ENCODE data around the gene ACVR1B. TPM values are rescaled to one million over a fixed set of nuclear protein-coding genes. Genes with fewer than 3 reads are reported as not detected.
A peak's percentile ranks its signal among the peaks of the same experiment; 100 is the strongest.

ACVR1B gene
- polyA plus RNA-seq (2013, experiment 1 of 2): 9.9 TPM
- polyA plus RNA-seq (2013, experiment 2 of 2): 9.5 TPM

GRCh38 chr12:51951199-51951842 lies at the start of gene ACVR1B:
Gene ACVR1B (plus strand): TSS chr12:51951699. CDS start chr12:51951744, 45 bp downstream.
- Histone ChIP-seq H3K27ac (ENCODE audit: low read depth, low read length) (no peak within 1 kb of the TSS), H2BK5ac (ENCODE audit: low read length) (peak within 1 kb of the TSS; percentile 13), H4K5ac (ENCODE audit: low read length) (no peak within 1 kb of the TSS), H3K23ac (ENCODE audit: low read length) (peak within 1 kb of the TSS; percentile 59), H3K4me2 (ENCODE audit: low read length) (peak within 1 kb of the TSS; percentile 92), H3K4ac (ENCODE audit: low read depth, low read length) (peak within 1 kb of the TSS; percentile 89), H3K79me1 (ENCODE audit: low read length) (peaks cover 10% of the 10 kb centered on the region), H3K79me2 (ENCODE audit: control insufficient read depth, insufficient read depth, low read length) (peaks cover 22% of the 10 kb centered on the region), H4K8ac (ENCODE audit: low read depth, low read length) (peak within 1 kb of the TSS; percentile 99), H3K4me3 (ENCODE audit: low read length) (peak within 1 kb of the TSS; percentile 75), H2BK15ac (replicated peaks; ENCODE audit: low read depth) (peak within 1 kb of the TSS; percentile 15), H3K9ac (ENCODE audit: low read length) (peak within 1 kb of the TSS; percentile 89), H2BK120ac (ENCODE audit: low read depth, low read length) (peak within 1 kb of the TSS; percentile 92), H3K4me1 (ENCODE audit: control insufficient read depth, low read depth, low read length) (peaks cover 6% of the 10 kb centered on the region), H3K36me3 (ENCODE audit: control insufficient read depth, insufficient read depth, low read length) (no peaks in the 10 kb centered on the region), H2AK5ac (ENCODE audit: low read length) (no peak within 1 kb of the TSS), H3K56ac (ENCODE audit: low read length) (peak within 1 kb of the TSS; percentile 89), H3K27me3 (ENCODE audit: insufficient read depth, low read length, poor library complexity) (peaks cover 9% of the 10 kb centered on the region), H3K18ac (ENCODE audit: low read length) (peak within 1 kb of the TSS; percentile 98)
- WGBS (ENCODE audit: extremely low coverage, insufficient coverage, low lambda C conversion rate): no CpG with 5 or more reads among the region's 86 CpGs
- DNase-seq: peak; percentile 91

DNA sequence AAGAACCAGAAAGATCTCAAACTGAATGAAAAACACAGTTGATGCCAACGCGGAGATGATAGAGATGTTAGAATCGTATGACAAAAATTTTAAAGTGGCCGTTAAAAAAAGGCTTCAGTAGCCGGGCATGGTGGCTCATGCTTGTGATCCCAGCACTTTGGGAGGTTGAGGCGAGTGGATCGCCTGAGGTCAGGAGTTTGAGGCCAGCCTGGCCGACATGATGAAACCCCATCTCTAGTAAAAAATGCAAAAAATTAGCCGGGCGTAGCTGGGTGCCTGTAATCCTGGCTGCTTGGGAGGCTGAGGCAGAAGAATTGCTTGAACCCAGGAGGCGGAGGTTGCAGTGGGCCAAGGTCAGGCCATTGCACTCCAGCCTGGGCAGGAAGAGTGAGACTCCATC lies 49.6 kb upstream of the ACVR1B start:
- Histone ChIP-seq H3K4me2 (ENCODE audit: low read length) (no peak overlapping the region), H3K36me3 (ENCODE audit: control insufficient read depth, insufficient read depth, low read length) (no peaks in the 10 kb centered on the region), H3K79me1 (ENCODE audit: low read length) (no peaks in the 10 kb centered on the region), H2AK5ac (ENCODE audit: low read length) (no peak overlapping the region), H4K8ac (ENCODE audit: low read depth, low read length) (no peak overlapping the region), H3K79me2 (ENCODE audit: control insufficient read depth, insufficient read depth, low read length) (no peaks in the 10 kb centered on the region), H3K4ac (ENCODE audit: low read depth, low read length) (no peak overlapping the region), H3K27ac (ENCODE audit: low read depth, low read length) (no peak overlapping the region), H3K23ac (ENCODE audit: low read length) (no peak overlapping the region), H3K18ac (ENCODE audit: low read length) (no peak overlapping the region), H2BK5ac (ENCODE audit: low read length) (no peak overlapping the region), H3K4me1 (ENCODE audit: control insufficient read depth, low read depth, low read length) (peaks cover 13% of the 10 kb centered on the region), H3K56ac (ENCODE audit: low read length) (no peak overlapping the region), H3K9ac (ENCODE audit: low read length) (no peak overlapping the region), H3K27me3 (ENCODE audit: insufficient read depth, low read length, poor library complexity) (no peaks in the 10 kb centered on the region), H2BK15ac (replicated peaks; ENCODE audit: low read depth) (no peak overlapping the region), H4K5ac (ENCODE audit: low read length) (no peak overlapping the region), H3K4me3 (ENCODE audit: low read length) (no peak overlapping the region), H2BK120ac (ENCODE audit: low read depth, low read length) (no peak overlapping the region)
- WGBS (ENCODE audit: extremely low coverage, insufficient coverage, low lambda C conversion rate): no CpG with 5 or more reads among the region's 11 CpGs
- no peak for DNase-seq

DNA sequence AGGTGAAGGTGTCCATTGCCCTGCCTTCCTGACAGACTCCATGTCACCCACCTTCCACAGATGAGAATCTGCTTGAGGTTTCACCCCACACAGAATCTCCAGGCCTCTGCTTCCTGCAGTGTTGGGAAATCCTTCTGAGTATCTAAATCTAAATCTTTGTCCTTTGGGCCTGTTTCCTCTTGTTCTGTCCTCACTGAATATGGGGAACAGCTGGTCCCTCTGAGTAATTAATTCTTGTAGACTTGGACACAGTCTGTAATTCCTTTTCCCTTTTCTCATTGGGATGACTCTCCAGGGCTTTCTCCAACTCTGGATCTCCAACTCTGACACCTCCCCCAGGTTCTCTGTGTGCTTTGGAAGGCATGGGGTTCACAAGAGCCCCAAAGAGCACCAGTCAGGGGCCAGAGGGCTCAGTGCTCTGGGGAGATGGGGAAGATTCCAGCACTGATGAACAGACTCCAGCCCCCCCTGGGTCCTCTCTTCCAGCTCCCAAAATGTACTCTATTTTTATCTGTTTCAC lies 46.5 kb upstream of the ACVR1B start:
- no peak overlapping the region for H2BK15ac ChIP-seq (replicated peaks; ENCODE audit: low read depth)
- no peak overlapping the region for H4K8ac ChIP-seq (ENCODE audit: low read depth, low read length)
- H3K9ac ChIP-seq (ENCODE audit: low read length): no peak overlapping the region
- no peak overlapping the region for H3K23ac ChIP-seq (ENCODE audit: low read length)
- no peak overlapping the region for H2AK5ac ChIP-seq (ENCODE audit: low read length)
- no peaks in the 10 kb centered on the region for H3K36me3 ChIP-seq (ENCODE audit: control insufficient read depth, insufficient read depth, low read length)
- H2BK120ac ChIP-seq (ENCODE audit: low read depth, low read length): peak overlapping the region; percentile 16
- no peak overlapping the region for H3K4me3 ChIP-seq (ENCODE audit: low read length)
- H3K4me1 ChIP-seq (ENCODE audit: control insufficient read depth, low read depth, low read length): peaks cover 13% of the 10 kb centered on the region
- H3K79me1 ChIP-seq (ENCODE audit: low read length): no peaks in the 10 kb centered on the region
- DNase-seq: no peak
- H3K56ac ChIP-seq (ENCODE audit: low read length): peak overlapping the region; percentile 62
- no peak overlapping the region for H3K18ac ChIP-seq (ENCODE audit: low read length)
- H2BK5ac ChIP-seq (ENCODE audit: low read length): no peak overlapping the region
- H3K79me2 ChIP-seq (ENCODE audit: control insufficient read depth, insufficient read depth, low read length): no peaks in the 10 kb centered on the region
- no peak overlapping the region for H3K27ac ChIP-seq (ENCODE audit: low read depth, low read length)
- H3K4me2 ChIP-seq (ENCODE audit: low read length): no peak overlapping the region
- H3K27me3 ChIP-seq (ENCODE audit: insufficient read depth, low read length, poor library complexity): no peaks in the 10 kb centered on the region
- no peak overlapping the region for H3K4ac ChIP-seq (ENCODE audit: low read depth, low read length)
- H4K5ac ChIP-seq (ENCODE audit: low read length): no peak overlapping the region

DNA sequence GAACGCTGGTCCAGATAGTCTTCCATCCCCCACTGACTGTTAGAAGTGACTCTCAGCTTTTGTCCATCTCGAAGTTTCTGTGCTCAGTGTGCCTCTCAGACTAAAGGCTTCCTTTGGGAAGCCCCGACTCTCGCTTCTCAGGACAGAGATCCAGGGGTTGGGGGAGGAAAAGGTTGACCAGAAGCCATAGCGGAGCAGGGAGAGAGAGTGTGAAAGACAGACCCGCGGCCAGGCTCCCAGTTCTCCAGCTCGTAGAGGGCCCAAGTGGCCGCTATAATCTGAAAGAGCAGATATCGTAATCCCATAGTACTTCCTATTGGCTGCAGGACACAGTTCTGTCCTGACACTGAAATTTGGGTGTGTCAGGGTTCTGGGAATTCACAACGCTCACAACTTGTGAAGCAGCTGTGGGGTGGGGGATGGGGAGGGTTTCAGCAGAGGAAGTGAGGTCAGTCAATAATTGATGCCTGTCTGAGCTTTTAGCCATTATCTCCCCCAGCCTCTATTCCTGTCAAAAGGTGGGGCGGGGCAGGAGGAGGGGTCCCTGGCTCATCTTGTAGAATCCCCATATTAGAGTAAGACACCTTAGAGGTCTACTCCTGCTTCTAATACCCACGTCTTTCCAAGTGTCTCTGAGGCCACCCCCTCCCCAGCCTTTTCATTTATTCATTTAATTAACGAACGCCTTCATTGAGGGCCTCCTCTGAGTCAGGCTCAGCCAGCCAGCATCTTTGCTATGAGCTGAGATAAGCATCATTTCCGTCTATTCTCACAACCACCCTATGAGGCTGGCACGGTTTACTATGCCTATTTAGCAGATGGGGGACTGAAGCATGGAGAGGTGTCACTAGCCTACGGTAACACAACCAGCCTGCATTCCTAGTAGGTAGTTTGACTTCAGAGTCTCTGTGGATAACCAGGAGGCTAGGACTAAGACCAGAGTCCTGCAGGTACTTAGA lies 45.7 kb upstream of the ACVR1B start:
- Histone ChIP-seq H2AK5ac (ENCODE audit: low read length) (peak overlapping the region; percentile 3), H2BK15ac (replicated peaks; ENCODE audit: low read depth) (no peak overlapping the region), H3K4me2 (ENCODE audit: low read length) (no peak overlapping the region), H2BK5ac (ENCODE audit: low read length) (no peak overlapping the region), H3K23ac (ENCODE audit: low read length) (no peak overlapping the region), H4K8ac (ENCODE audit: low read depth, low read length) (no peak overlapping the region), H3K79me2 (ENCODE audit: control insufficient read depth, insufficient read depth, low read length) (no peaks in the 10 kb centered on the region), H3K27me3 (ENCODE audit: insufficient read depth, low read length, poor library complexity) (no peaks in the 10 kb centered on the region), H3K18ac (ENCODE audit: low read length) (no peak overlapping the region), H3K4me1 (ENCODE audit: control insufficient read depth, low read depth, low read length) (peaks cover 13% of the 10 kb centered on the region), H2BK120ac (ENCODE audit: low read depth, low read length) (no peak overlapping the region), H3K56ac (ENCODE audit: low read length) (peak overlapping the region; percentile 62), H3K4ac (ENCODE audit: low read depth, low read length) (no peak overlapping the region), H3K4me3 (ENCODE audit: low read length) (no peak overlapping the region), H3K36me3 (ENCODE audit: control insufficient read depth, insufficient read depth, low read length) (no peaks in the 10 kb centered on the region), H3K79me1 (ENCODE audit: low read length) (no peaks in the 10 kb centered on the region), H3K9ac (ENCODE audit: low read length) (no peak overlapping the region), H4K5ac (ENCODE audit: low read length) (no peak overlapping the region), H3K27ac (ENCODE audit: low read depth, low read length) (no peak overlapping the region)
- DNase-seq: peak; percentile 90
- WGBS (ENCODE audit: extremely low coverage, insufficient coverage, low lambda C conversion rate): no CpG with 5 or more reads among the region's 18 CpGs

DNA sequence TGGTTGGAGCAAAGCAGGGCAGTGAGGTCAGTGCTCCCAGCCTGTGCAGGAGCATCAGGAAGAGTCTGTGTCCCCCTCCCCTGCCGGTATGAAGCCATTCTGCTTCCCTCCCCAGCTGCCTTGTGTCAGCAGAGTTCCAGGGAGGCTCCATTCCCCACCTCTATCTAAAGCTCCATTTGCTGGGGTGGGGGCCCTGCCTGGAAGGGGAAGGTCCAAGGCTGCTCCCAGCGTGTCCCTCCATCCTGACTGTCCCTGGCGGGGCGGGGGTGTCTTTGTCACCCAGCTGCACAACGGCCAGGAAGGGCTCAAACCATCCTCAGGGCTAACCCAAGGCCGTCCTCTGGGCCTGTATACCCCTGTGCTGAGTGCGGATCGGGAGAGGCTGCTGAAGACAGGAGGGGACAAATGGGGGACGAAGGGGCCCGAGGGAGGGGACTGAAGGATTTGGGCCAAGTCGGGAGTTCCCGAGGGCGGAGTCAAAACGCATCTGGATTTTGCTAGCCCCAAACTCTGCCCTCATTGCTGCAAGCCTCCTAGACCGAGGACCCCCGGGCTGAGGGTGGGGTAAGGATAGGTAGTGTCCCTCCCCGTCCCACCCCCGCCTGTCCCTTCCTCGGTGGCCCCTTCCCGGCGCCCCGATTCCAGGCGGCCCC lies 44.9 kb upstream of the ACVR1B start:
- Histone ChIP-seq H2AK5ac (ENCODE audit: low read length) (no peak overlapping the region), H4K8ac (ENCODE audit: low read depth, low read length) (no peak overlapping the region), H2BK15ac (replicated peaks; ENCODE audit: low read depth) (no peak overlapping the region), H3K27me3 (ENCODE audit: insufficient read depth, low read length, poor library complexity) (no peaks in the 10 kb centered on the region), H3K4me3 (ENCODE audit: low read length) (no peak overlapping the region), H3K56ac (ENCODE audit: low read length) (peak overlapping the region; percentile 60), H3K4ac (ENCODE audit: low read depth, low read length) (peak overlapping the region; percentile 44), H2BK5ac (ENCODE audit: low read length) (no peak overlapping the region), H3K9ac (ENCODE audit: low read length) (no peak overlapping the region), H3K27ac (ENCODE audit: low read depth, low read length) (no peak overlapping the region), H3K4me1 (ENCODE audit: control insufficient read depth, low read depth, low read length) (peaks cover 13% of the 10 kb centered on the region), H3K23ac (ENCODE audit: low read length) (no peak overlapping the region), H3K4me2 (ENCODE audit: low read length) (no peak overlapping the region), H3K18ac (ENCODE audit: low read length) (peak overlapping the region; percentile 16), H3K79me1 (ENCODE audit: low read length) (no peaks in the 10 kb centered on the region), H3K36me3 (ENCODE audit: control insufficient read depth, insufficient read depth, low read length) (no peaks in the 10 kb centered on the region), H3K79me2 (ENCODE audit: control insufficient read depth, insufficient read depth, low read length) (no peaks in the 10 kb centered on the region), H4K5ac (ENCODE audit: low read length) (no peak overlapping the region), H2BK120ac (ENCODE audit: low read depth, low read length) (no peak overlapping the region)
- whole genome bisulfite sequencing (ENCODE audit: extremely low coverage, insufficient coverage, low lambda C conversion rate): no CpG with 5 or more reads among the region's 23 CpGs
- DNase-seq: no peak

All from mesendoderm (in vitro differentiated cells).